NCI-H1694 (cell line): Measurements from ENCODE around the gene DEAF1.

Source experiments
- DNase-seq: peaks from one replicate; lab custom pipeline; 2025; lab: John Stamatoyannopoulos, UW

Gene DEAF1

GRCh38 chr11:621838-622237 is 73.2 kb downstream of the DEAF1 start:
- no peak for DNase-seq

- DNase-seq = no peak
Measured at GRCh38 chr11:620935-621814, 73.8 kb downstream of the DEAF1 start.

GRCh38 chr11:620201-620600 is 74.8 kb downstream of the DEAF1 start:
- no peak for DNase-seq

GRCh38 chr11:619628-620050 is 75.4 kb downstream of the DEAF1 start:
- no peak for DNase-seq

- DNase-seq = no peak
Measured at GRCh38 chr11:618856-619627, 76.0 kb downstream of the DEAF1 start.

- no peak for DNase-seq
Measured at GRCh38 chr11:617912-618682, 76.9 kb downstream of the DEAF1 start.

- no peak for DNase-seq
Measured at GRCh38 chr11:617199-617911, 77.7 kb downstream of the DEAF1 start.

- no peak for DNase-seq
Measured at GRCh38 chr11:616320-617198, 78.5 kb downstream of the DEAF1 start.

GRCh38 chr11:615504-616319 is 79.3 kb downstream of the DEAF1 start, which contains the start of gene IRF7:
Gene IRF7, minus strand, starts transcription at chr11:615950. Its CDS starts 586 bp downstream, at chr11:615364.
- no peak for DNase-seq

GRCh38 chr11:614623-615503 is 80.2 kb downstream of the DEAF1 start:
- no peak for DNase-seq

- DNase-seq = no peak
Measured at GRCh38 chr11:614021-614622, 80.9 kb downstream of the DEAF1 start.

GRCh38 chr11:613369-613968 is 81.6 kb downstream of the DEAF1 start:
- no peak for DNase-seq

GRCh38 chr11:612961-613300 is 82.1 kb downstream of the DEAF1 start:
- DNase-seq = no peak

GRCh38 chr11:612201-612960 is 82.6 kb downstream of the DEAF1 start:
- DNase-seq = no peak

GRCh38 chr11:611001-611996 is 83.7 kb downstream of the DEAF1 start:
- DNase-seq = no peak
